PC-9 (cell line): Measurements from ENCODE around the gene TPRG1. TPM values are rescaled to one million over a fixed set of nuclear protein-coding genes. Genes with fewer than 3 reads are reported as not detected.

Experiments used
- BruUV-seq: library from RNA; stranded (reverse); fragments of 400-500 nt; replicated peaks from 2 replicates; lab custom pipeline; 2021; lab: Mats Ljungman, UMichigan
- CTCF ChIA-PET: fragments of 300-600 bp; sonication (Branson Sonifier 250); formaldehyde crosslinking; loops from one replicate; lab custom pipeline; 2022; ENCODE audit warnings: antibody characterized with exemption; lab: Charles Lee
- POLR2A ChIA-PET: fragments of 300-600 bp; sonication (Branson Sonifier 250); formaldehyde crosslinking; loops from one replicate; lab custom pipeline; 2022; ENCODE audit warnings: antibody characterized with exemption; ENCODE audit not compliant: unreplicated experiment; lab: Charles Lee
- DNase-seq, 2 experiments: peaks; one replicate each; pipeline versions ENCODE4 v3.0.0 to v3.0.0-alpha.2; 2015 to 2022; ENCODE audit warnings: mixed read lengths in 1 of 2
- H2AFZ ChIP-seq: fragments of 200-600 bp; sonication (generic); 2 replicates; pipeline ENCODE4 v1.8.1; 2017; ENCODE audit warnings: antibody characterized with exemption
- H3F3A ChIP-seq: fragments of 200-600 bp; sonication (generic); 2 replicates; pipeline ENCODE4 v1.8.1; 2017; ENCODE audit warnings: antibody characterized with exemption, mild to moderate bottlenecking, low read depth; ENCODE audit not compliant: insufficient read depth
- H3K27ac ChIP-seq: fragments of 200-600 bp; sonication (generic); 2 replicates; pipeline ENCODE4 v1.6.1; 2016; ENCODE audit warnings: mixed run types
- H3K27me3 ChIP-seq: fragments of 200-600 bp; sonication (generic); 2 replicates; pipeline ENCODE4 v1.6.1; 2016; ENCODE audit warnings: low read depth, mixed run types; ENCODE audit not compliant: insufficient read depth
- H3K36me3 ChIP-seq: fragments of 200-600 bp; sonication (generic); 2 replicates; pipeline ENCODE4 v1.6.1; 2016; ENCODE audit warnings: low read depth, mixed run types
- H3K4me1 ChIP-seq: fragments of 200-600 bp; sonication (generic); replicated peaks from 2 replicates; pipeline ENCODE4 v1.6.1; 2016; ENCODE audit warnings: mixed run types; ENCODE audit not compliant: insufficient read depth
- H3K4me2 ChIP-seq: fragments of 200-600 bp; sonication (generic); 2 replicates; pipeline ENCODE4 v1.6.1; 2017; ENCODE audit warnings: mixed run types
- H3K4me3 ChIP-seq: fragments of 200-600 bp; sonication (generic); 2 replicates; pipeline ENCODE4 v1.6.1; 2016; ENCODE audit warnings: mixed run types
- H3K79me2 ChIP-seq: fragments of 200-600 bp; sonication (generic); 2 replicates; pipeline ENCODE4 v1.6.1; 2017; ENCODE audit warnings: low read depth, mixed run types
- H3K9me2 ChIP-seq: fragments of 200-600 bp; sonication (generic); 2 replicates; pipeline ENCODE4 v1.8.1; 2017; ENCODE audit warnings: mild to moderate bottlenecking; ENCODE audit not compliant: insufficient read depth
- H3K9me3 ChIP-seq: fragments of 200-600 bp; sonication (generic); 2 replicates; pipeline ENCODE4 v1.8.1; 2016; ENCODE audit warnings: low read depth; ENCODE audit not compliant: insufficient read depth
- H4K20me1 ChIP-seq: fragments of 200-600 bp; sonication (generic); 2 replicates; pipeline ENCODE4 v1.8.1; 2017; ENCODE audit not compliant: insufficient read depth
- EZH2 ChIP-seq: fragments of 200-600 bp; sonication (generic); IDR thresholded peaks from 2 replicates; pipeline ENCODE4 v1.8.0; 2017; ENCODE audit warnings: antibody characterized with exemption, low read depth
- intact Hi-C: fragments of 100-400 bp; cut with micrococcal nuclease; formaldehyde crosslinking; loops from one replicate; pipeline ENCODE4 v1.10.0; 2022; ENCODE audit not compliant: unreplicated experiment
- total RNA-seq: library from RNA; stranded (reverse); gene quantifications from 2 replicates; pipeline ENCODE4 v1.2.3, GENCODE V29; 2021
- TF ChIP-seq, protein P1 (sequence below): fragments of 200-600 bp; sonication (generic); conservative IDR thresholded peaks from 2 replicates; pipeline ENCODE4 v1.6.1; 2017; ENCODE audit warnings: mixed run types, antibody characterized with exemption, mild to moderate bottlenecking, moderate library complexity

TPRG1 gene
- total RNA-seq, 1 experiment from 2014 or later, result 1.9 TPM

DNA sequence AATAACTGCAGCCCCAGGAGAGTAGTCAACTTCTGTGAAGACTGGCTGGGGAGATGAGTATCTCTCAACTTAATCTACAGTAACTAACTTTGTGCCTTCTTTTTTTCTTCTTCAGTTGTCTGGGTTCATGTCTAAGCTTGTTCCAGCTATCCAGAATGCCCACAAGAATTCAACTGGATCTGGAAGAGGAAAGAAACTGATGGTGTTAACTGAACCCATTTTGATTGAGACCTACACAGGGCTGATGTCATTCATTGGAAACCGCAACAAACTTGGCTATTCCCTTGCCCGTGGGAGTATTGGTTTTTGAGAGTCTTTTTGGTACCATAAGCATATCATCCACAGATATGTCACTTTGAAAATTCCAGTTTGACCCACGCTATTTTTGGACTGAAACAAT is 148.7 kb downstream of the TPRG1 start:
- CTCF ChIA-PET, result interaction anchor here (0.7 kb wide), 1 partner anchor 159 kb away, joined by 5 read pairs; no protein-coding TSS in a partner anchor

DNA sequence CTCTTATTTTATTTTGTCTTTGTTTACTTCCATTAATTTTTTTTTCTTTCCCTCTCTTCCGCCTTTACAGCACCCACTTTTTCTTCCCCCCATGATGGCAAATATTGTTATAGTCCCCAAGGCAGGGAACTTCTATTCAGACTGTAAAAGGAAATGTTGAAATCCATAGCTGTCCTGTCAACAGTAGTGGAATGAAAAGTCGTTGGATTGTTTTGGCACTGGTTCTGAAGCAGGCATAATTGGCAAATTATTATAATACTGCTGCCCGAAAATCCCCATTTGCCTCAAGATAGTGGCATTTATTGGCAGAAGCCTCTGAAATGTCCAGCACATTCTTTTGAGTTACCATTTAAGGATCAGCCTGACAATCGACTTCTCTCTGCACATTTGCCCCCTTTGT is 150.6 kb downstream of the TPRG1 start:
- no peak overlapping the region for H3K4me2 ChIP-seq
- H3K79me2 ChIP-seq, result no peaks in the 10 kb centered on the region
- no peak overlapping the region for H3K27ac ChIP-seq
- H4K20me1 ChIP-seq, result no peaks in the 10 kb centered on the region
- peaks cover 32% of the 10 kb centered on the region for H3K36me3 ChIP-seq
- no peaks in the 10 kb centered on the region for H3K9me2 ChIP-seq
- TF ChIP-seq EZH2, result no peak
- TF ChIP-seq, protein P1, sequence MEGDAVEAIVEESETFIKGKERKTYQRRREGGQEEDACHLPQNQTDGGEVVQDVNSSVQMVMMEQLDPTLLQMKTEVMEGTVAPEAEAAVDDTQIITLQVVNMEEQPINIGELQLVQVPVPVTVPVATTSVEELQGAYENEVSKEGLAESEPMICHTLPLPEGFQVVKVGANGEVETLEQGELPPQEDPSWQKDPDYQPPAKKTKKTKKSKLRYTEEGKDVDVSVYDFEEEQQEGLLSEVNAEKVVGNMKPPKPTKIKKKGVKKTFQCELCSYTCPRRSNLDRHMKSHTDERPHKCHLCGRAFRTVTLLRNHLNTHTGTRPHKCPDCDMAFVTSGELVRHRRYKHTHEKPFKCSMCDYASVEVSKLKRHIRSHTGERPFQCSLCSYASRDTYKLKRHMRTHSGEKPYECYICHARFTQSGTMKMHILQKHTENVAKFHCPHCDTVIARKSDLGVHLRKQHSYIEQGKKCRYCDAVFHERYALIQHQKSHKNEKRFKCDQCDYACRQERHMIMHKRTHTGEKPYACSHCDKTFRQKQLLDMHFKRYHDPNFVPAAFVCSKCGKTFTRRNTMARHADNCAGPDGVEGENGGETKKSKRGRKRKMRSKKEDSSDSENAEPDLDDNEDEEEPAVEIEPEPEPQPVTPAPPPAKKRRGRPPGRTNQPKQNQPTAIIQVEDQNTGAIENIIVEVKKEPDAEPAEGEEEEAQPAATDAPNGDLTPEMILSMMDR, result no peak
- H2AFZ ChIP-seq, result no peak overlapping the region
- no TSS peak for BruUV-seq
- CTCF ChIA-PET, result no interaction called here
- intact Hi-C loops, result loop anchor here (5.0 to 10.0 kb wide), 2 partner anchors 340 to 1588 kb away; no protein-coding TSS in a partner anchor
- no peak for DNase-seq
- POLR2A ChIA-PET, result no interaction called here
- H3K27me3 ChIP-seq, result no peaks in the 10 kb centered on the region
- H3F3A ChIP-seq, result peaks cover 51% of the 10 kb centered on the region
- 0 out of 2 replicates have a peak overlapping the region, but pooled peaks have one; percentile 1 for H3K4me3 ChIP-seq
- H3K4me1 ChIP-seq, result peaks cover 51% of the 10 kb centered on the region
- H3K9me3 ChIP-seq, result peaks cover 49% of the 10 kb centered on the region

More for the DNA sequence above, 148.7 kb downstream of the TPRG1 start:
- TF ChIP-seq, protein P1, result no peak
- TF ChIP-seq EZH2, result no peak
- no peak for DNase-seq
- no peaks in the 10 kb centered on the region for H3K9me2 ChIP-seq
- H3K36me3 ChIP-seq, result peaks cover 23% of the 10 kb centered on the region
- H3F3A ChIP-seq, result peaks cover 62% of the 10 kb centered on the region
- H3K4me3 ChIP-seq, result no peak overlapping the region
- no peaks in the 10 kb centered on the region for H3K79me2 ChIP-seq
- intact Hi-C loops, result loop anchor here (5.0 to 10.0 kb wide), 2 partner anchors 342 to 1586 kb away; no protein-coding TSS in a partner anchor
- POLR2A ChIA-PET, result no interaction called here
- peaks cover 58% of the 10 kb centered on the region for H3K4me1 ChIP-seq
- BruUV-seq, result no TSS peak
- H3K4me2 ChIP-seq, result no peak overlapping the region
- H4K20me1 ChIP-seq, result no peaks in the 10 kb centered on the region
- peaks cover 41% of the 10 kb centered on the region for H3K9me3 ChIP-seq
- H3K27ac ChIP-seq, result no peak overlapping the region
- H3K27me3 ChIP-seq, result no peaks in the 10 kb centered on the region
- H2AFZ ChIP-seq, result no peak overlapping the region

DNA sequence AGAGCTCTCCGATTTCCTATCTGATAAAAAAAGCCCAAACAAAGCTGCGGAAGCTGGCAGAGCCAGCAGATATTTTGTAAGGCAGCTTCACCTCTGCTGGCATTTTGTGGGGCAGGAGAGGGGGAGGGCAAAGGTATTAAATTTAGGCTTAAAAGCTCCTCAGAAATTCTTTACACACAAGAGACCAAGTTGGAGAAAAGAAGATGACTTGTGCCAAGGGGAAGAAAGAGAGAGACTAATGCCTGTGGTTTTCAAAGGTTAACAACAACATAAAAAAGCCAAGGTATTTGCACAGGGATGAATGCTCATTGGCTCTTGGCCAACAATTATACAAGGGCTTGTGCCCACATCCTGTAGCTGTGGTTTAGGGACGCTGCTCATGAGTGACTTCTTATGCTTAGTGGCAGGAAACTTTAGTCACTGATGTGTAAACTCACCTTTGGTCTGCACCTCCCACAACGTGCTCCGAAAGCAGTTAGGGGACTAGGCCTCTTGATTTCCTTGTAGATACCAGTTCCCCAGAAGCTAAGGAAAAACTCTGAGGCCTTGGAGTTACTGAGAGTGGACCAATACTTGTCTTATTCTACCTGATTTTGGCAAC is 152.9 kb downstream of the TPRG1 start:
- CTCF ChIA-PET, result interaction anchor here (0.6 to 2.5 kb wide), 10 partner anchors 15 to 1586 kb away, joined by 3 to 19 read pairs (median 4); no protein-coding TSS in a partner anchor

More for the DNA sequence above, 152.9 kb downstream of the TPRG1 start:
- DNase-seq, result peak; percentile 92 to 100
- TF ChIP-seq, protein P1, result no peak
- TF ChIP-seq EZH2, result no peak
- Histone ChIP-seq H3K4me2 (peak overlapping the region; percentile 56), H3K36me3 (peaks cover 34% of the 10 kb centered on the region), H3K27me3 (no peaks in the 10 kb centered on the region), H3K4me1 (peaks cover 40% of the 10 kb centered on the region), H3F3A (peaks cover 41% of the 10 kb centered on the region), H4K20me1 (no peaks in the 10 kb centered on the region), H3K9me2 (no peaks in the 10 kb centered on the region), H3K4me3 (no peak overlapping the region), H3K79me2 (no peaks in the 10 kb centered on the region), H3K27ac (peak overlapping the region; percentile 89), H3K9me3 (peaks cover 62% of the 10 kb centered on the region), H2AFZ (no peak overlapping the region)
- BruUV-seq, result no TSS peak
- intact Hi-C loops, result loop anchor here (1.0 to 10.0 kb wide), 17 partner anchors 8 to 1590 kb away; no protein-coding TSS in a partner anchor
- POLR2A ChIA-PET, result interaction anchor here (0.5 to 2.2 kb wide), 11 partner anchors 13 to 568 kb away, joined by 3 to 15 read pairs (median 4); no protein-coding TSS in a partner anchor
